NCI-H1092 (cell line): Measurements from ENCODE around the gene NUAK1.

Experiments
- DNase-seq: peaks from one replicate; lab custom pipeline; 2025; lab: John Stamatoyannopoulos, UW

NUAK1 gene

GRCh38 chr12:106109168-106109910 is 29.4 kb downstream of the NUAK1 start:
- DNase-seq, result no peak

DNA sequence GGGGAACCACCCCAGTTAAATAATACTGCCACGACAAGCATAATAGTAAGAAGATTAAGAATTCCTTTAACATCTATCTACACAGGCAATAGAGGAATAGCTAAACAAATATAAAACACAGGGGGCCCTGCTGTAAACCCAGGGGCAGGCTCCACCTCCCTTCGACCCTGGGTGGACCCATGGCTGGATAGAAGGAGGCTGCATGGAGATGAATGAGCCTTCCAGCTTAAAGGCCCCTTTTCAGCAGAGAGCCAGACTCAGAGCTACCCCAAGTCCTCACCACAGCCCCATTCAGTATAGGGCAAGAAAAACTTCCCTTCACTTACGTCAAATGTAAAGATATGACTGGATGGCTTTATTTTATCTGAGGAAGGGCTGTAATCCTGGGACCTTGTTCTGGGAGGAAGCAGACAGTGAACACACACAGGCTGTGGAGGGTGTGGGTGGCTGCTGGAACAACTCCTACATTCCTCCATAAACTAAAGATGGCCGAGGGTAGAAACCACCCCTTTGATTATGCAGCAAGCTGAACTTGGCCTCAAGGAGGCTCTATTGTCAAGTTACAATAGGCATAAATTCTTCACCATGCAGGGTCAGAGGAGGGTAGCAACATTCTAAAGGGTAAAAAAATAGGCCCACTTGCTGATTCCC is 30.4 kb downstream of the NUAK1 start:
- DNase-seq, result no peak

GRCh38 chr12:106107566-106107965 is 31.2 kb downstream of the NUAK1 start:
- DNase-seq, result no peak

DNA sequence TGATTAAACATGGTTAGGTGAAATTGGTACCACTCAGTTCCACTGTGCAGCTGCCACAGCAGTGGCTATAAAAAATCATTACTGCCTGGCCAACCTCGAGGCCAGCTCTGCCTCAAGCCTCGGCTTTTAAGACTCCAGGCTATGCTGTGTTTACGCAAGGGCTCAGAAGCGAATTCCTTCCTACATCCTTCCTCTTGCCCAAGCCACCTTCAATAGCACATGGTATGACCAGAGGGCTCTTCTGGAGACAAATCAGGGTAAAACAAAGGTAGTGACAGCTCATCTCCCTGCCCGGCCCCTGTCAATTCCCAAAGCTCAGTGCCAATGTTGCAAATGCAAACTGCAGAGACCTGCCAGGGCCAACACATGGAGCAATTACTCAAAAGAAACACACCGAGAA is 31.9 kb downstream of the NUAK1 start:
- DNase-seq, result no peak

DNA sequence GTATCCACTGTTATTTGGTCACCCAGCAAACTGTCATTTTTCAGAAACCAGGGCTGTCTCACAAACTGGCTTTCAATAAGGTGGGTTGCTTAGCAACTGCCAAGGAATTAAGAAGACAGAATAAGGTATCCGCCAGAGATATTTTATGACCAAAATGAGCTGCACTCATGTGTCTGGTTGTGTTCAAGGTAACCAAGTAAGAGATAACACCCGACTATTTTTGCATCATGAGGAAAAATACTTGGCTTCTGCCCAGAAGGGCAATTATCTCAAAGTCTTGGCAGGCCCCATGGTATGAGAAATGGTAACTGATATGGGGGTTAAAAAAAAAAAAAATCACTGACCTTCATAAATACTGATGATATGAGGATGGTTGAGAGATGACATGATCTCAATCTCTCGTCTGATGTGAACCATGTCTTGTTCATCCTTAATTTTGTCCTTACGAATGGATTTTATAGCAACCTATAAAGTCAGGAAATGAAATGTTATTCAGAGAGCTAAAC is 32.6 kb downstream of the NUAK1 start:
- peak; percentile 55 for DNase-seq

- no peak for DNase-seq
These were observed 37.0 kb downstream of the NUAK1 start for GRCh38 chr12:106101803-106102202.

- no peak for DNase-seq
These were observed 40.0 kb downstream of the NUAK1 start for GRCh38 chr12:106098691-106099200.

GRCh38 chr12:106097011-106097410 is 41.7 kb downstream of the NUAK1 start:
- DNase-seq, result no peak

- DNase-seq, result no peak
These were observed 42.4 kb downstream of the NUAK1 start for GRCh38 chr12:106096376-106096775.

- DNase-seq, result no peak
These were observed 44.5 kb downstream of the NUAK1 start for GRCh38 chr12:106094304-106094703.

DNA sequence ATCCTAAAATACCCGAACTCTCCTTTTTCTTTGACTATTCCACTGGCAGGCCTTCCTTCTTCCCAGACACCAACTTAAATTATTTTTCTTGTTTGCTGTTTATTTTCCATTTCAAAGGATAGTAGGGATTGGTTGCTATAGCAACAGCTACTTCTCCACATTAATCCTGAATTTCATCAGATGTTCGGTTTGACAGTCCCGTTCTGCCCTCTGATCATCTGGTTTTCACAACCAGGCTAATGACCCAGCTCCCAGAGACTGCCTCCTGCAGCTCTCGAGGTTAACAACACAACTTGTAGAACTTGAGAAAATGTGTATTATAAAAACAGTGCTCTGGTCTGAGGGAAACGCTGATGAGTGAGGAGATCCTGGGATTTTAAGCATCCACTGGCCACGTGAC is 45.5 kb downstream of the NUAK1 start:
- no peak for DNase-seq

GRCh38 chr12:106091446-106091820 is 47.3 kb downstream of the NUAK1 start:
- no peak for DNase-seq

DNA sequence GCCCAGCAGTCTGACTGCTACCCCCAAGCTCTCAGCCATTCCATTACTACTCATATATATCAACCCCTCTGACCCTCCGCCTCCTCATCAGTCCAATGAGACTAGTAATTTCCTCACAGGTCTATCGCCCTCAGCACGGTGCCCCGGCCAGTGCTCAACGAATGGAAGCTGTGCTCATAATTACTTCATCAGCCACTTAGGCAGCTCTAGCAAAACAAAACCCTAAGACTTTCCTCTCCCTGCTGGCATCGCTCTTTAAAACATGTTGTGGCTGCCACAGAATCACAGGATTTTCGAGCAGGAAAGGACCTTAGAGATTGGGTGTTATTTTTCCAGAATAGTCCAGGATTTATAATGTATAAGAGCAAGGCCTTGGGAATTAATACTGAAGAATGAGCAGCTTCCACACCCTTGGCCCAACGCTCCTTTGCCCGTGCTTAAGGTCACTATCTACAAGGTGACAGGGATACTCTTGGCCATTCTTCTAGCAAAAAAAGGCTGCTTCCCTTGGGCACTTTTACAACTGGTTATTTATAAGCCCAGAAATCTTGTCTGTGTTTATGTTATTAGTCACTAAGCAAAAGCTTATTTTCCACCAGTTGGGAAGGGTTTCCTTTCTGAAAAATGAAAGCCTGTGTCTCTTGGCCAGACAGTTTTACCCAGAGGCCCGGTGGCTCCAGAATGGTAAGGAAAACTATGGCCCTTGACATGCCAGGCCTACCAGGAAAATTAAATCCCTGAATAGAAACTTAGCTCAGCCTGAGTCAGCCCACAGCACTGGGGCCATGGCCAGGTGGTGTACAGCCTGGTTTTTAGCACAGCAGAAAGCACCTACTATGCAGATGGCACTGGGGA is 47.9 kb downstream of the NUAK1 start:
- DNase-seq, result no peak

GRCh38 chr12:106089935-106090334 is 48.8 kb downstream of the NUAK1 start:
- DNase-seq, result no peak

- no peak for DNase-seq
These were observed 49.8 kb downstream of the NUAK1 start for GRCh38 chr12:106088811-106089485.

DNA sequence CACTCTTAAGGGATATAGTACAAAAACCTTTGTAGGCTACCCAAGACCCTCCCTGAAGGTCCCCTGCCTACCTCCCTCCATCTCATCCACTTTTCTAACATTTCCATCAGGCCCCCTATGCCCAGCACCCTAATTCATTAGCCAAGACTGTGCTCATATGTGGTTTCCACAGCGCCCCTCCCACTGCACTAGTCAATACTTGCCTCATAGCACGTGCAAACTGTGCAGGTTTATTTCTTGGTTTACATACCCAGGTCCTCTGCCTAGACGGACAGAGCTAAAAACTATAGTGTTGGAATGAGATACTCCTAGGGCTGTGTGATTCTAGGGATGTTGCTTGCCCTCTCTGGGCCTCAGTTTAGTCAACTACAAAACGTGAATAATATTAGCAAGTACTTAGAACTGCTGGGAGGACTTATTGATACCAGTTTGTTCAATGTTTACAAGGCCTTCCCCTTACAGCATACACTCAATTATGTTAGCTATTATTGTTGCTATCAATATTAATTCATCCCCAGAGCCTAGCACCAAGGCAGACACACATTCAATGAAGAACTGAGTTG is 50.4 kb downstream of the NUAK1 start:
- no peak for DNase-seq

DNA sequence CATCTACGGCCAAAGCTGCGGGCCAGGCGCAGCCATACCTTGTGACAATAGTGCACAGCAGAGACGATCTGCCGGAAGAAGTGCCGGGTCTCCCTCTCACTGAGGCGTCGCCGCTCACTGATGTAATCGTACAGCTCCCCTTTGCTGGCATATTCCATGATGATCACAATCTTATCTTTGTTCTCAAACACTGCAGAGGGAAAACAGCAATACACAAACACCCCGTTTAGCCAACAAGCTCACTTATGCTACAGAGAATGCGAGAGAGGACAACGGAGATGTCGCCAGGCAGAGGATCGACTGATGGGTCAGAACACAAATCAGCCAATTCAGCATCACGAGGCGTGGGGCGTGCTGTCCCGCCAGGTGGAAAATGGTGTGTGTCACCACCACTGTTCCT is 52.1 kb downstream of the NUAK1 start:
- DNase-seq, result no peak

DNA sequence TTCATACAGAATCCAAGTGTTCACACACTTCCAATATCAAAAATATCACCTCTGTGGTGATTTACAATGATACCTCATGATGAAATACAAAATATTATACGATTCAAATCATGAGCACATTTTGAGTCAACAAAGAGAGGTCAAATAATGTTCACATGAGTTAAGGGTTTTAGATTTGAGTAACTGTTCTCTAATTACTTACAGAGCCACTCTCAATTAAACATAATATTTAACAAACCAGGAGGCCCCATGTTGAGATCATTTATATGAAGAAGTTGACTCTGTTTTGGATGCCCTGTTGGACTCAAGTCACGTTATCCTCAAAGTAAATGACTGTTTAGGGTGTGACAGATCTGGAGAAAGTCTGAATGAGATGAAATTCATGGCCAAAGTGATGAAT is 53.5 kb downstream of the NUAK1 start:
- DNase-seq, result no peak

GRCh38 chr12:106084759-106085158 is 54.0 kb downstream of the NUAK1 start:
- no peak for DNase-seq

DNA sequence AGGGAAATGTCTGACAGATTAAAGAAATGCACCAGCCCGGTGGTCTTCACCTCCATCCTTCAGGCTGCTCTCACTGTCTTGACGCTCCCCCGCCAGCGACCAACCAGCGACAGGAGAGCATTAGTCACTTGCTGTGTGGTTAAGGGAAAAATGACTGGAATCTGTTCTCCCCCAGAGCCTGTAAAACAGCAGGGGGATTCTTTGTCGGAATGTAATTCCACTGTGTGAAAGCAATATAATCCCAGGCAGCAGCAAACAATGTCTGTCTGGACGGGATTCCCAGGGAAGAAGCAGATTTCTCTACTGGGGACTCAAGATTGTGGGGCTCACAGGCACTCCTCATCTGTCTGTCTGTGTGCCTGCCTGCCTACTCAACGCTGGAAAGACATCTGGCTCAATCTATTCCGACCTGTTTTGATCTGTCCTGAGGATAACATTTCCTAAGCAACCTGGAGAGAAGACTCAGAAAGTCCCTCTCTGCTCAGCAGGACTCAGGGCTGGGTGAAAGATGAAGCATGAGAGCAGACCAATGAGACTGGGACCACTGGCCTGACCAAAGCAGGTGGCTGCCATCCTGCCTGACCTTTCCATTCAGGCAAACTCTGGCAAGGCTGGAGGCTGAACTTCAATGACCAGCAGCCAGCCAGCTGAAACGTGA is 54.6 kb downstream of the NUAK1 start:
- DNase-seq, result no peak
